Activated CD4-positive, alpha-beta T cell treated with anti-CD3 and anti-CD28 coated beads, Interleukin-2, amount 10 ng/mL, durations not matched to agents 24 days and 14 days (primary cell): Measurements from ENCODE around the gene MEI1. TPM values are rescaled to one million over a fixed set of nuclear protein-coding genes. Genes with fewer than 3 reads are reported as not detected.
A peak's percentile ranks its signal among the peaks of the same experiment; 100 is the strongest.
"Not testable (repeated sequence)": the region's sequence is repeated elsewhere in the genome, so short reads cannot be mapped to it uniquely, and the experiment has no call there.

Source experiments
- DNase-seq: peaks from one replicate; pipeline ENCODE4 v3.0.0; 2022
- H3K27ac Mint-ChIP-seq: one replicate; pipeline ENCODE4 v1.8.0; 2022; ENCODE audit warnings: mild to moderate bottlenecking, mixed read lengths
- H3K27me3 Mint-ChIP-seq: one replicate; pipeline ENCODE4 v1.8.0; 2022; ENCODE audit warnings: mixed read lengths
- H3K36me3 Mint-ChIP-seq: one replicate; pipeline ENCODE4 v1.8.0; 2022; ENCODE audit warnings: low read depth, mild to moderate bottlenecking, mixed read lengths
- H3K4me1 Mint-ChIP-seq: one replicate; pipeline ENCODE4 v1.8.0; 2021; ENCODE audit warnings: mixed read lengths
- H3K4me3 Mint-ChIP-seq: one replicate; pipeline ENCODE4 v1.8.0; 2022; ENCODE audit warnings: mild to moderate bottlenecking, moderate library complexity, mixed read lengths
- H3K9me3 Mint-ChIP-seq: one replicate; pipeline ENCODE4 v1.8.0; 2021; ENCODE audit warnings: mixed read lengths
- intact Hi-C: fragments of 100-400 bp; cut with micrococcal nuclease; formaldehyde crosslinking; loops from one replicate; pipeline ENCODE4 v1.15.1; 2023
- total RNA-seq: library from RNA; stranded (reverse); gene quantifications from 2 replicates; pipeline ENCODE4 v1.2.3, GENCODE V29; 2022

Gene MEI1
- total RNA-seq, 1 donor from 2014 or later, result 14.2 TPM

DNA sequence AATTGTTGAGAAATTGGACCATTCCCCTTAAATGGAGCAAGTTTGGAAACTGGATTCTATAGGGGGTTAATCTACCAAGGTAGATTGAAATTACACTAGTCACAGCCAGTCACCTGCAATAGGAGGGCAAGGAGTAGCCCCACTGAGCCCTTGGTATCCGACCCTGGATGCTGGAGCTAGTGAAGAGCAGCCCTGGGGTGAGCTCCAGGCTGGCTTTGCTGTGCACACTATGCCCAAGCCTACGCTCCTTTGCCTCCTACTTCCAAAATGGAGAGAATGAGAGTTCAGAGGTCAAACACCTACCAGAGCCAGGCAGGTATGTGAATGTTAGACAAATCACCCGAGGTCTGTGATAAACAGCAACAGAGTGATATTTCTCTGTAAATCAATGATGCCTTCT lies 34.4 kb upstream of the MEI1 start:
- Mint-ChIP-seq H3K9me3 (no peaks in the 10 kb centered on the region), H3K4me3 (no peak overlapping the region), H3K27ac (peak overlapping the region; percentile 22), H3K36me3 (peaks cover 40% of the 10 kb centered on the region), H3K4me1 (peaks cover 9% of the 10 kb centered on the region), H3K27me3 (no peaks in the 10 kb centered on the region)
- no peak for DNase-seq
- intact Hi-C loops, result loop anchor here (5.0 kb wide), 1 partner anchor 218 kb away; the partner anchor contains the start of gene TOB2

DNA sequence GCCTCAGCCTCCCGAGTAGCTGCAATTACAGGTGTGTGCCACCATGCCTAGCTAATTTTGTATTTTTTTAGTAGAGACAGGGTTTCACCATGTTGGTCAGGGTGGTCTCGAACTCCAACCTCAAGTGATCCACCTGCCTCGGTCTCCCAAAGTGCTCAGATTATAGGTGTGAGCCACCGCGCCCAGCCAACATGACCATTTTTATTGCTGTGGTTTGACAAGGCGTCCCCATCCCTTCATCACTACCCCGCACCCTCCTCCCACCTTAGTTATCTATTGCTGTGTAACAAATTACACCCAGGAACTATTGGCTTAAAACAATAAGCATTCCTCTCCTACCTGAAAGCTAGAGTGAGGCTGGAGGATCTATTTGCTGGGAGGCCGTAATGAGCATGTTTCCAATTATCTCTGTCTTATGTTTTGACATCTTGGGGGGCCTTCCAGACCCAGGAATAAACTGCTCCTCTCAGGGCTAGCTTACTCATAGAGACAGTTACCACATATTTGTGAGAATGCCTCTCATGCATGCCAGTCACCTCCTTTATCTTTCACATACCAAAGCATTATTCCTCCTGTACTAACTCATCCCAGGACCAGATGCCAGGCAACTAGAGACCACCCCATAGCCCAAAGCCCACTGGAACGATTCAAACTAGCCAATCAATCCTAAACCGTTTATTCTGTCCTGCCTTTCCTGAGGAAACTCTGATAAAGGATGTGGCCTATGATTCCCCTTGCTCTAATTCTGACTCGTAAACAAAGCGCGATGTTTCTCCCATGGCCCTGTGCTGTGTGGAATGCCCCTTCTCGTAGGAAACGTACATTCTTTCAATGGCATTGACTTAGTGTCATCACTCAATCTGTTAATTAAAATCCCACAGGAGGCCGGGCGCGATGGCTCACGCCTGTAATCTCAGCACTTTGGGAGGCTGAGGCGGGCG lies 30.1 kb upstream of the MEI1 start:
- H3K27me3 Mint-ChIP-seq, result no peaks in the 10 kb centered on the region
- H3K36me3 Mint-ChIP-seq, result peaks cover 34% of the 10 kb centered on the region
- no peak overlapping the region for H3K27ac Mint-ChIP-seq
- no peaks in the 10 kb centered on the region for H3K9me3 Mint-ChIP-seq
- no peak overlapping the region for H3K4me3 Mint-ChIP-seq
- intact Hi-C loops, result loop anchor here (5.0 kb wide), 1 partner anchor 222 kb away; the partner anchor contains the start of gene TOB2
- no peak for DNase-seq
- peaks cover 12% of the 10 kb centered on the region for H3K4me1 Mint-ChIP-seq

DNA sequence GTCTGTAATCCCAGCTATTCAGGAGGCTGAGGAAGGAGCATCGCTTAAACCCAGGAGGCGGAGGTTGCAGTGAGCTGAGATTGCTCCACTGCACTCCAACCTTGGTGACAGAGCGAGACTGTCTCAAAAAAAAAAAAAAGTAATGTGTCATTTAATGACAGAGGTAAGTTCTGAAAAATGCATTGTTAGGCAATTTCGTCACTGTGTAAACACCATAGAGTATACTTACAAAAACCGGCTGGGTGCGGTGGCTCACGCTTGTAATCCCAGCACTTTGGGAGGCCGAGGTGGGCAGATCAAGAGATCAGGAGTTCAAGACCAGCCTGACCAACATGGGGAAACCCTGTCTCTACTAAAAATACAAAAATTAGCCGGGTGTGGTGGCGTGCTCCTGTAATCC lies 27.2 kb upstream of the MEI1 start:
- H3K27ac Mint-ChIP-seq, intact Hi-C loops, H3K27me3 Mint-ChIP-seq, DNase-seq, H3K4me3 Mint-ChIP-seq, H3K9me3 Mint-ChIP-seq: not testable (repeated sequence)
- H3K4me1 Mint-ChIP-seq, result peaks cover 16% of the 10 kb centered on the region
- peaks cover 48% of the 10 kb centered on the region for H3K36me3 Mint-ChIP-seq

DNA sequence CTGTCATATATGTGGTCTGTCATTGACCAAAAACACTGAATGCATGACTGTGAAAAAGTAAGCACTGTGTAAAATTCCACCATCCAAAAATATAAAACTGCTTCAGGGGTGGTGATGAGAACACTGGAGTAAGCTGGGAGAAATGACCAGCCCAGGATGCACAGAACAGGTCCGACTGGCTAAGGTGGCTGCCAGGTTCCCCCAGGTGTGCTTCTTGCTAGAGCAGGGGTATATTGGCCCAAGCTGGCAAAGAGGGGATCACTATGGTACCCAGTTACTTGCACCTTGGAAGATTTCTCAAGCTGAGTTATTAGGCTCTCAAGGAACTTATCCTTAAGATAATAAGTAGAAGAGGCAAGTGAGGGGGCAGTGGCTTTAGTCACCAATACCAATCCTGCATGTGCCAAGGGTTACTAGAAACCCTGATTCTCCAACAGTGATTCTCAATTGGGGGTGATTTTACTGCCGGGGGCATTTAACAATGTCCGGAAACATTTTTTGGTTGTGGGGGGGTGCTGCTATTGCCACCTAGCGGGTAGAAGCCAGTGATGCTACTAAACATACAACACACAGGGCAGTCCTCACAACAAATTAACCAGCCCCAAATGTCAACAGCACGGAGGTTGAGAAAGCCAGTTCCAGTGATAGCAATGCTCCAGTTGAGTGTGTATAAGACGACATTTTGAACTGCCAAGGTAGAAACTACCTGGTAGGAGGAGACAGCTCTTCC lies 26.4 kb upstream of the MEI1 start:
- H3K27ac Mint-ChIP-seq, result no peak overlapping the region
- H3K4me3 Mint-ChIP-seq, result no peak overlapping the region
- H3K4me1 Mint-ChIP-seq, result peaks cover 16% of the 10 kb centered on the region
- no peak for DNase-seq
- intact Hi-C loops, result no loop called here
- H3K9me3 Mint-ChIP-seq, result no peaks in the 10 kb centered on the region
- peaks cover 52% of the 10 kb centered on the region for H3K36me3 Mint-ChIP-seq
- H3K27me3 Mint-ChIP-seq, result no peaks in the 10 kb centered on the region

DNA sequence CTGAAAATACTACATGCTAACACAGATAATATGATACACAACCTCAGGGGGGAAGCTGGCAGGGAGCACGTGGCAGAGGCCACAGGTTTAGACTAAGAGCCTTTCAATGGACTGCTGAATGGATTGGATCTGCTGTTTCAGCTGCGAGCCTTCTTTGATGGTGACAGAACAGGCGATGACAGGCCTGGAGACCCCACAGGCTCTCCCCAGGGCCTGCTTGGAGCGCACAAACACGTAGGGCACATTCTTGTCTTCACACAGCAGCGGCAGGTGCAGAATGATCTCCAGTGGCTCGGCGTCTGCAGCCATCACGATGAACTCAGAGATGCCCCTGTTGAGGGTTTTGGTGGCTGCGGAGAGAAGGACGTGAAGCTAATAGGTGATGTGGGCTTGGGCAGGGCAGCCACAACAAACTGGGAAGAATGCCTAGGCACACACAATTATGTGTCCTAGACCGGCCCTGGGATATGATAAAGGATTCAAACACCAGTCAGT lies 24.4 kb upstream of the MEI1 start:
- no peak for DNase-seq
- peaks cover 58% of the 10 kb centered on the region for H3K36me3 Mint-ChIP-seq
- H3K4me1 Mint-ChIP-seq, result peaks cover 12% of the 10 kb centered on the region
- H3K9me3 Mint-ChIP-seq, result no peaks in the 10 kb centered on the region
- no peak overlapping the region for H3K4me3 Mint-ChIP-seq
- no peaks in the 10 kb centered on the region for H3K27me3 Mint-ChIP-seq
- intact Hi-C loops, result no loop called here
- no peak overlapping the region for H3K27ac Mint-ChIP-seq

DNA sequence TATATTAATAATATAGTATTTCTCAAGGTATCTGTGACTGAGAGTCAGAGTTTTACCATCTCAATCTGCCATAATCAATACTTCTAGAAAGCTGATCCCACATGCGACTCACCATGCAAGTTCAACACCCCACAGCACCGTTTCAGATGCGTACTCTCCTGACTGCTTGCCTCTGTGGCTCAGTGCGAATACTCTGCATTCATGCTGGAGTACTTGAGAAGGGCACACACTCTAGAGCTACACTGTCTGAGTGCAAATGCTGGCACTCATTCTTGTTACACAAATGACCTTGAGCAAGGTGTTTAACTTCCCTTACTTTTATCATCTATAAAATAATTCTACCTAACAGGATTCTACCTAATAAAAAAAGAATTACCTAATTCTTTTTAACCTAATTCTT lies 23.2 kb upstream of the MEI1 start:
- Mint-ChIP-seq H3K9me3 (no peaks in the 10 kb centered on the region), H3K27ac (no peak overlapping the region)

DNA sequence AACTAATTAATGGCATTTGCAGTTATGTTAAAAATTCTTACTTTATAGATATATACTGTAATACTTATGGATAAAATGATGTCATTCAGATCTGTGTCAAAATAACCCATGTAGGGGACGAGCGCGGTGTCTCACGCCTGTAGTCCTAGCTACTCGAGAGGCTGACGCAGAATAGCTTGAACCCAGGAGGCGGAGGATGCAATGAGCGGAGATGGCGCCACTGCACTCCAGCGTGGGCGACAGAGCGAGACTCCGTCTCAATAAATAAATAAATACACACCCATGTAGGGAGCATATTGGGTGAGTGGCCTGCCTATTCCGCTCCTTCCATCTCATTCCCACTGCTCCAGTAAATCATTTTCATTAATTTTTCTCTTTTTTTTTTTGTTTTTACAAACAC lies 17.7 kb upstream of the MEI1 start:
- Mint-ChIP-seq H3K27ac (peak overlapping the region; percentile 56), H3K9me3 (no peaks in the 10 kb centered on the region), H3K27me3 (no peaks in the 10 kb centered on the region), H3K4me1 (peaks cover 10% of the 10 kb centered on the region), H3K4me3 (peak overlapping the region; percentile 96), H3K36me3 (peaks cover 36% of the 10 kb centered on the region)
- no peak for DNase-seq
- intact Hi-C loops, result loop anchor here (2.0 kb wide), 1 partner anchor 15 kb away; no protein-coding TSS in a partner anchor

More for the DNA sequence above, 23.2 kb upstream of the MEI1 start:
- intact Hi-C loops, result no loop called here
- Mint-ChIP-seq H3K27me3 (no peaks in the 10 kb centered on the region), H3K4me1 (peaks cover 15% of the 10 kb centered on the region), H3K36me3 (peaks cover 63% of the 10 kb centered on the region), H3K4me3 (no peak overlapping the region)
- no peak for DNase-seq

DNA sequence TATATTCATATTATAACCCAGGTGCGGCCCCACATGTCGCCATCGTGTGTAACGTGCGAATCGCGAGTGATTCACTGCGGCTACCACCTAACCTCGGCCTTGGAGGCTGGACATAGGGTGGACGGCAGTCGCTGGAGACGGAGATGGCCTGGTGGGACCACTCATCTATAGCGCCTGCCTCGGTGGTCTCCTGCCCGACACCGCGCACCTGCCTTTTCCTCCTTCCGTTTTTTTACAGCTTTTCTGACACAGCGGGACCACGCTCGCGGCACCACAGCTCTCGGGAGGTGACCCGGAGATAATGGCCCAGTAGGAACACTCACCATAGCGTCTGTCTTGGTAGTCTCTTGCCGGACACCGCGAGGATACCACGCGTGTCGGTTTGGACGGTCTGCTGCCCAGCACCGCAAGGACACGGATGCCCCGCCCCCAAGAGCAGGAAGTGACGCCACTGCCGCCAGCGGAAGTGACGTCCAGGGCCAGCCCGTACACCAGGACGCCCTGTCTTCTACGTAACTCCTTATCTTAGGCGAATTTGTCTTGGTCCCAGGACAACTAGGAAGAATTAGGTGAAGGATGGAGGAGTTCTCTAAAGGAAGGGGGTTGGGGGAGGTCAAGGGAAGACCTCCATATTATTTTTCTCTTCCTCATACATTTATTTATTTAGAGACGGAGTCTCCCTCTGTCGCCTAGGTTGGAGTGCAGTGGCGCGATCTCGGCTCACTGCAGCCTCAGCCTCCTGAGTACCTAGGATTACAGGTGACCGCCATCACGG lies 17.1 kb upstream of the MEI1 start:
- H3K4me1 Mint-ChIP-seq, result peaks cover 10% of the 10 kb centered on the region

DNA sequence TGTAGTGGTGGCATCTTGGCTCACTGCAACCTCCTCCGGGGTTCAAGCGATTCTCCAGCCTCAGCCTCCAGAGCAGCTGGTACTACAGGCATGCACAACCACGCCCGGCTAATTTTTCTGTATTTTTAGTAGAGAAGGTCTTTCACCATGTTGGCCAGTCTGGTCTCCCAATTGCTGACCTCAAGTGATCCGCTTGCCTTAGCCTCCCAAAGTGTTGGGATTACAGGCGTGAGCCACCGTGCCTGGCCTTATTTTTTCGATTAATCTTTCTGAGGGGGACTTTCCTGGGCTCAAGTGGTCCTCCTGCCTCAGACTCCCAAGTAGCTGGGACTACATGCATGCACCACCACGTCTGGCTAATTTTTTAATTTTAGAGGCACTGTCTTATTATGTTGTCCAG lies 16.3 kb upstream of the MEI1 start:
- H3K4me1 Mint-ChIP-seq, result peaks cover 16% of the 10 kb centered on the region
- peak overlapping the region; percentile 96 for H3K27ac Mint-ChIP-seq
- H3K9me3 Mint-ChIP-seq, result no peaks in the 10 kb centered on the region
- intact Hi-C loops, result loop anchor here (2.0 kb wide), 1 partner anchor 16 kb away; no protein-coding TSS in a partner anchor
- peak overlapping the region; percentile 96 for H3K4me3 Mint-ChIP-seq
- DNase-seq, result no peak
- H3K27me3 Mint-ChIP-seq, result no peaks in the 10 kb centered on the region
- peaks cover 36% of the 10 kb centered on the region for H3K36me3 Mint-ChIP-seq

More for the DNA sequence above, 17.1 kb upstream of the MEI1 start:
- Mint-ChIP-seq H3K9me3 (no peaks in the 10 kb centered on the region), H3K36me3 (peaks cover 33% of the 10 kb centered on the region), H3K27me3 (no peaks in the 10 kb centered on the region), H3K27ac (peak overlapping the region; percentile 96), H3K4me3 (peak overlapping the region; percentile 96)
- peak; percentile 96 for DNase-seq
- intact Hi-C loops, result loop anchor here (2.0 kb wide), 1 partner anchor 15 kb away; no protein-coding TSS in a partner anchor

DNA sequence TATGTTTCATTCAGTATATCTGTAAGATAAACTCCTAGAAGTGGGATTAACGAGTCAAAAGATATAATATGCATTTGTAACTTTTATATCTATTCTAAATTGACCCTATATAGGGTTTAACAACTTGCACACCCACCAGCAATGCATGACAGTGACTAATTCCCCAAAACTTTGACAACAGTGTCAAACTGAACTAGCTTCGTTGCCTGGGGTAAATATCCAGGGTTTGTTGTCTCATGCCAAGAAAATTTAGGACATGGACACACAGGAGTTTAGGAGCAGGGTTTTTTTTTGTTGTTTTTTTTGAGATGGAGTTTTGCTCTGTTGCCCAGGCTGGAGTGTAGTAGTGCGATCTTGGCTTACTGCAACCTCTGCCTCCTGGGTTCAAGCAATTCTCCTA lies 15.7 kb upstream of the MEI1 start:
- intact Hi-C loops, result loop anchor here (2.0 kb wide), 1 partner anchor 17 kb away; no protein-coding TSS in a partner anchor
- Mint-ChIP-seq H3K4me1 (peaks cover 17% of the 10 kb centered on the region), H3K27ac (no peak overlapping the region), H3K4me3 (no peak overlapping the region), H3K27me3 (no peaks in the 10 kb centered on the region), H3K9me3 (no peaks in the 10 kb centered on the region), H3K36me3 (peaks cover 32% of the 10 kb centered on the region)
- no peak for DNase-seq

DNA sequence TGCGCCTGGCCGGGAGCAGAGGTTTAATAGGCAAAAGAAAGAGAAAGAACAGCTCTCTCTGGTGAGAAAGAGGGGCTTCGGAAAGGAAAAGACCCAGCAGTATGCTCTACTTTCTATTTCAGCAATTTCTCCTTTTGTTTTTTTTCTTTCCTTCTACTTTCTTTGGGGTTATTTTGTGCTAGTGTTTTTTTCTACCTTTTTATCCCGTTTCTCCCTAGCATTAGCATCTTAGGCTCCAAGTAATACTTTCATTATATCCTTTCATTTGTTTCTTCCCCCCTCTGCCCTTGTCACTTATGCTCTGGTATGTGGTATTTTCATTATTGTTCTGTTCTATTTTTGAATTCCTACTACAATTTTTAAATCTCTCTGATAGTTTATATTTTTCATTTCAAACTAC lies 15.1 kb upstream of the MEI1 start:
- no peak for DNase-seq

DNA sequence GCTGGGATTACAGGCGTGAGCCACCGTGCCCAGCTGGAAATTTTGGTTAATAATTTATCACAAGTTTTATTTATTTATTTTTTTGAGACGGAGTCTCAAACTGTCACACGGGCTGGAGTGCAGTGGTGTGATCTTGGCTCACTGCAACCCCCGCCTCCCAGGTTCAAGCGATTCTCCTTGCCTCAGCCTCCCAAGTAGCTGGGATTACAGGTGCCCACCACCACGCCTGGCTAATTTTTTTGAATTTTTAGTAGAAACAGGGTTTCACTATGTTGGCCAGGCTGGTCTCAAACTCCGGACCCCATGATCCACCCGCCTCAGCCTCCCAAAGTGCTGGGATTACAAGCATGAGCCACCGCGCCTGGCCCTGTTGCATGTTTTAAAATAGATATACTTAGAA lies 12.4 kb upstream of the MEI1 start:
- peak overlapping the region; percentile 94 for H3K4me3 Mint-ChIP-seq
- H3K4me1 Mint-ChIP-seq, result peaks cover 19% of the 10 kb centered on the region
- H3K27ac Mint-ChIP-seq, DNase-seq, H3K27me3 Mint-ChIP-seq, intact Hi-C loops, H3K9me3 Mint-ChIP-seq: not testable (repeated sequence)
- peaks cover 15% of the 10 kb centered on the region for H3K36me3 Mint-ChIP-seq

More for the DNA sequence above, 15.1 kb upstream of the MEI1 start:
- Mint-ChIP-seq H3K4me3 (no peak overlapping the region), H3K9me3 (no peaks in the 10 kb centered on the region), H3K4me1 (peaks cover 19% of the 10 kb centered on the region), H3K27me3 (no peaks in the 10 kb centered on the region), H3K27ac (no peak overlapping the region), H3K36me3 (peaks cover 33% of the 10 kb centered on the region)
- intact Hi-C loops, result no loop called here

DNA sequence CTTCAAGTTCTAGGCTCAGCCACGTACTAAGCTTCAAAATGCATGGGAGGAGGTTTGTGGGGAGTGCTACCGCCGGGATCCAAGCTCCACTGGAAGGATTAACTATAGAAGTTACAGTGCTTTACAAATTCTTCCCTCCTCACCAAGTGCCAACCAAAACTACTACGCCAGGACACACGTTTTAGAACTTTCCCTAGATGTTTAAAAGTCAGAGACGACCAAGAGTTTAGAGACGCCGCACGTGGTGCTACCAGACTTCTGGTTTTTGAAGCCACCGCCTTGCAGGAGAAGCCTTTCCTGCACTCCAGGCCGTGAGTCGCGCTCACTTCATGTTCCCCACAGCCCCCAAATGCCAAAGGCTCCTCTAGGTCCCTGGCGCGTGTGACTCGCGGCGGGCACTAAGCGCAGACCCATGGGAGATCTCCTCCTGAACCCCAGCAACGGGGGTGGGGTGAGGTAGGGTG lies 11.4 kb upstream of the MEI1 start:
- Mint-ChIP-seq H3K27ac (peak overlapping the region; percentile 97), H3K36me3 (peaks cover 11% of the 10 kb centered on the region), H3K4me3 (peak overlapping the region; percentile 94), H3K9me3 (no peaks in the 10 kb centered on the region), H3K27me3 (no peaks in the 10 kb centered on the region), H3K4me1 (peaks cover 19% of the 10 kb centered on the region)
- DNase-seq, result peak; percentile 77
- intact Hi-C loops, result loop anchor here (1.0 to 2.0 kb wide), 3 partner anchors 9 to 259 kb away; partner anchors contain the start of genes CCDC134 and CENPM
